PC-9 (cell line): ENCODE results near the gene SLC35E4. TPM values are rescaled to one million over a fixed set of nuclear protein-coding genes. Genes with fewer than 3 reads are reported as not detected.
A peak's percentile ranks its signal among the peaks of the same experiment; 100 is the strongest.

ENCODE experiments used
- BruUV-seq: library from RNA; stranded (reverse); fragments of 400-500 nt; replicated peaks from 2 replicates; lab custom pipeline; 2021; lab: Mats Ljungman, UMichigan
- CTCF ChIA-PET: fragments of 300-600 bp; sonication (Branson Sonifier 250); formaldehyde crosslinking; loops from one replicate; lab custom pipeline; 2022; ENCODE audit warnings: antibody characterized with exemption; lab: Charles Lee
- POLR2A ChIA-PET: fragments of 300-600 bp; sonication (Branson Sonifier 250); formaldehyde crosslinking; loops from one replicate; lab custom pipeline; 2022; ENCODE audit warnings: antibody characterized with exemption; ENCODE audit not compliant: unreplicated experiment; lab: Charles Lee
- DNase-seq, 2 experiments: peaks; one replicate each; pipeline versions ENCODE4 v3.0.0 to v3.0.0-alpha.2; 2015 to 2022; ENCODE audit warnings: mixed read lengths in 1 of 2
- H2AFZ ChIP-seq: fragments of 200-600 bp; sonication (generic); 2 replicates; pipeline ENCODE4 v1.8.1; 2017; ENCODE audit warnings: antibody characterized with exemption
- H3F3A ChIP-seq: fragments of 200-600 bp; sonication (generic); 2 replicates; pipeline ENCODE4 v1.8.1; 2017; ENCODE audit warnings: antibody characterized with exemption, mild to moderate bottlenecking, low read depth; ENCODE audit not compliant: insufficient read depth
- H3K27ac ChIP-seq: fragments of 200-600 bp; sonication (generic); 2 replicates; pipeline ENCODE4 v1.6.1; 2016; ENCODE audit warnings: mixed run types
- H3K27me3 ChIP-seq: fragments of 200-600 bp; sonication (generic); 2 replicates; pipeline ENCODE4 v1.6.1; 2016; ENCODE audit warnings: low read depth, mixed run types; ENCODE audit not compliant: insufficient read depth
- H3K36me3 ChIP-seq: fragments of 200-600 bp; sonication (generic); 2 replicates; pipeline ENCODE4 v1.6.1; 2016; ENCODE audit warnings: low read depth, mixed run types
- H3K4me1 ChIP-seq: fragments of 200-600 bp; sonication (generic); replicated peaks from 2 replicates; pipeline ENCODE4 v1.6.1; 2016; ENCODE audit warnings: mixed run types; ENCODE audit not compliant: insufficient read depth
- H3K4me2 ChIP-seq: fragments of 200-600 bp; sonication (generic); 2 replicates; pipeline ENCODE4 v1.6.1; 2017; ENCODE audit warnings: mixed run types
- H3K4me3 ChIP-seq: fragments of 200-600 bp; sonication (generic); 2 replicates; pipeline ENCODE4 v1.6.1; 2016; ENCODE audit warnings: mixed run types
- H3K79me2 ChIP-seq: fragments of 200-600 bp; sonication (generic); 2 replicates; pipeline ENCODE4 v1.6.1; 2017; ENCODE audit warnings: low read depth, mixed run types
- H3K9me2 ChIP-seq: fragments of 200-600 bp; sonication (generic); 2 replicates; pipeline ENCODE4 v1.8.1; 2017; ENCODE audit warnings: mild to moderate bottlenecking; ENCODE audit not compliant: insufficient read depth
- H3K9me3 ChIP-seq: fragments of 200-600 bp; sonication (generic); 2 replicates; pipeline ENCODE4 v1.8.1; 2016; ENCODE audit warnings: low read depth; ENCODE audit not compliant: insufficient read depth
- H4K20me1 ChIP-seq: fragments of 200-600 bp; sonication (generic); 2 replicates; pipeline ENCODE4 v1.8.1; 2017; ENCODE audit not compliant: insufficient read depth
- CTCF ChIP-seq: fragments of 200-600 bp; sonication (generic); conservative IDR thresholded peaks from 2 replicates; pipeline ENCODE4 v1.6.1; 2017; ENCODE audit warnings: mixed run types, antibody characterized with exemption, mild to moderate bottlenecking, moderate library complexity
- EZH2 ChIP-seq: fragments of 200-600 bp; sonication (generic); IDR thresholded peaks from 2 replicates; pipeline ENCODE4 v1.8.0; 2017; ENCODE audit warnings: antibody characterized with exemption, low read depth
- intact Hi-C: fragments of 100-400 bp; cut with micrococcal nuclease; formaldehyde crosslinking; loops from one replicate; pipeline ENCODE4 v1.10.0; 2022; ENCODE audit not compliant: unreplicated experiment
- total RNA-seq: library from RNA; stranded (reverse); gene quantifications from 2 replicates; pipeline ENCODE4 v1.2.3, GENCODE V29; 2021

SLC35E4 gene
- total RNA-seq, 1 experiment from 2014 or later, result 4.7 TPM

DNA sequence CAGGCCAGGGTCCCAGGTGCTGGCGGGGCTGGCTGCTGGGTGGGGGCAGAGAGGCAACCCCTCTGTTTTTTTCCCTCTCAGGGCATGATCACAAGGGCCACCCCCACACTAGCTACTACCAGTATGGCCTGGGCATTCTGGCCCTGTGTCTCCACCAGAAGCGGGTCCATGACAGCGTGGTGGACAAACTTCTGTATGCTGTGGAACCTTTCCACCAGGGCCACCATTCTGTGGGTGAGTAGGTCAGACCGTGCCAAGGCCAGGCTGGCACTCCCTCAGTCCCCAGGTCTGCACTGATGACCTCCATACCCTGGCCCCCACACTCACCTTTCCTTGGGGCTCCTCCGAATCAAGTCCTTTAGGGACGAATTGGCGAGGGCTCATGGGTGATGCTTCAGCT, 21.3 kb upstream of the SLC35E4 start:
- no peaks in the 10 kb centered on the region for H3K9me2 ChIP-seq
- H3K79me2 ChIP-seq, result no peaks in the 10 kb centered on the region
- H3K4me1 ChIP-seq, result peaks cover 21% of the 10 kb centered on the region
- no peak overlapping the region for H3K4me3 ChIP-seq
- no peaks in the 10 kb centered on the region for H3K27me3 ChIP-seq
- no peak for DNase-seq
- H4K20me1 ChIP-seq, result no peaks in the 10 kb centered on the region
- CTCF ChIA-PET, result no interaction called here
- H3F3A ChIP-seq, result peaks cover 10% of the 10 kb centered on the region
- POLR2A ChIA-PET, result no interaction called here
- no peaks in the 10 kb centered on the region for H3K9me3 ChIP-seq
- H3K4me2 ChIP-seq, result no peak overlapping the region
- no TSS peak for BruUV-seq
- TF ChIP-seq CTCF (no peak), EZH2 (no peak)
- no peak overlapping the region for H2AFZ ChIP-seq
- intact Hi-C loops, result no loop called here
- no peaks in the 10 kb centered on the region for H3K36me3 ChIP-seq
- H3K27ac ChIP-seq, result no peak overlapping the region

GRCh38 chr22:30614879-30615278, 20.7 kb upstream of the SLC35E4 start:
- peaks cover 5% of the 10 kb centered on the region for H3F3A ChIP-seq
- no peaks in the 10 kb centered on the region for H4K20me1 ChIP-seq
- TF ChIP-seq EZH2, result no peak
- TF ChIP-seq CTCF, result no peak
- ChIA-PET CTCF (interaction anchor here (0.6 kb wide), 1 partner anchor 246 kb away, joined by 4 read pairs; no protein-coding TSS in a partner anchor), POLR2A (interaction anchor here (0.6 kb wide), 2 partner anchors 466 to 532 kb away, joined by 4 to 8 read pairs; no protein-coding TSS in a partner anchor)
- H3K79me2 ChIP-seq, result no peaks in the 10 kb centered on the region
- peak overlapping the region; percentile 38 for H3K4me2 ChIP-seq
- H2AFZ ChIP-seq, result no peak overlapping the region
- intact Hi-C loops, result no loop called here
- H3K27me3 ChIP-seq, result no peaks in the 10 kb centered on the region
- BruUV-seq, result no TSS peak
- H3K27ac ChIP-seq, result no peak overlapping the region
- peaks cover 15% of the 10 kb centered on the region for H3K4me1 ChIP-seq
- no peaks in the 10 kb centered on the region for H3K9me2 ChIP-seq
- peak in 1 of 2 experiments; percentile 52 for DNase-seq
- H3K9me3 ChIP-seq, result no peaks in the 10 kb centered on the region
- no peaks in the 10 kb centered on the region for H3K36me3 ChIP-seq
- no peak overlapping the region for H3K4me3 ChIP-seq

- intact Hi-C loops, result no loop called here
- Histone ChIP-seq H3K27me3 (no peaks in the 10 kb centered on the region), H3K27ac (no peak overlapping the region), H3K4me3 (no peak overlapping the region), H3K79me2 (no peaks in the 10 kb centered on the region), H3K4me1 (peaks cover 12% of the 10 kb centered on the region), H3K4me2 (no peak overlapping the region), H3F3A (no peaks in the 10 kb centered on the region), H3K9me3 (no peaks in the 10 kb centered on the region), H2AFZ (no peak overlapping the region), H3K9me2 (no peaks in the 10 kb centered on the region), H4K20me1 (no peaks in the 10 kb centered on the region), H3K36me3 (no peaks in the 10 kb centered on the region)
- TF ChIP-seq EZH2 (no peak), CTCF (no peak)
- ChIA-PET CTCF (no interaction called here), POLR2A (interaction anchor here (0.6 kb wide), 1 partner anchor 465 kb away, joined by 8 read pairs; no protein-coding TSS in a partner anchor)
- DNase-seq, result no peak
- BruUV-seq, result no TSS peak
Observed at GRCh38 chr22:30615543-30615954, 20.0 kb upstream of the SLC35E4 start.
